ENCODE data around the gene MAP4K5. TPM values are rescaled to one million over a fixed set of nuclear protein-coding genes. Genes with fewer than 3 reads are reported as not detected.

The MAP4K5 gene
- total RNA-seq, 4 donors from 2014 or later = 78.9 to 161 (median 101) TPM

DNA sequence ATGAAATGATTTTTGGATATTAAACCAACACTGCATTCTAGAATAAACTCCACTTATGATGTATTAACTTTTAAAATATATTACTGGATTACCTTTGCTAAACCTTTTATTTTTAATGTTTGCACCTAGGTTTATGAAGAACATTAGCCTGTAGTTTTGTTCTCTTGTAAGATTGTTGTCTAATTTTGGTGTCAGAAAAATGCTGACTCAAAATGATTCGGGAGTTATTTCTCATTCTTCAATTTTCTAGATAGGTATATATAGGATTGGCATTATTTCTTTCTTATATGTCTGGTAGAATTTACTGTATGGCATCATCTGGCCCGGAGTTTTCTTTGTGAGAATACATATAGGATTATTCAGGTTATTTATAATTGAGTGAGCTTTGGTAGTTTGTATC lies 54.6 kb downstream of the MAP4K5 start:
- ATAC-seq (ENCODE audit: low FRiP score) (no peak), DNase-seq (ENCODE audit: low spot score) (no peak)
- TF ChIP-seq, protein P1, sequence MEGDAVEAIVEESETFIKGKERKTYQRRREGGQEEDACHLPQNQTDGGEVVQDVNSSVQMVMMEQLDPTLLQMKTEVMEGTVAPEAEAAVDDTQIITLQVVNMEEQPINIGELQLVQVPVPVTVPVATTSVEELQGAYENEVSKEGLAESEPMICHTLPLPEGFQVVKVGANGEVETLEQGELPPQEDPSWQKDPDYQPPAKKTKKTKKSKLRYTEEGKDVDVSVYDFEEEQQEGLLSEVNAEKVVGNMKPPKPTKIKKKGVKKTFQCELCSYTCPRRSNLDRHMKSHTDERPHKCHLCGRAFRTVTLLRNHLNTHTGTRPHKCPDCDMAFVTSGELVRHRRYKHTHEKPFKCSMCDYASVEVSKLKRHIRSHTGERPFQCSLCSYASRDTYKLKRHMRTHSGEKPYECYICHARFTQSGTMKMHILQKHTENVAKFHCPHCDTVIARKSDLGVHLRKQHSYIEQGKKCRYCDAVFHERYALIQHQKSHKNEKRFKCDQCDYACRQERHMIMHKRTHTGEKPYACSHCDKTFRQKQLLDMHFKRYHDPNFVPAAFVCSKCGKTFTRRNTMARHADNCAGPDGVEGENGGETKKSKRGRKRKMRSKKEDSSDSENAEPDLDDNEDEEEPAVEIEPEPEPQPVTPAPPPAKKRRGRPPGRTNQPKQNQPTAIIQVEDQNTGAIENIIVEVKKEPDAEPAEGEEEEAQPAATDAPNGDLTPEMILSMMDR (IDR thresholded peaks at IDR 0.05) = no peak

DNA sequence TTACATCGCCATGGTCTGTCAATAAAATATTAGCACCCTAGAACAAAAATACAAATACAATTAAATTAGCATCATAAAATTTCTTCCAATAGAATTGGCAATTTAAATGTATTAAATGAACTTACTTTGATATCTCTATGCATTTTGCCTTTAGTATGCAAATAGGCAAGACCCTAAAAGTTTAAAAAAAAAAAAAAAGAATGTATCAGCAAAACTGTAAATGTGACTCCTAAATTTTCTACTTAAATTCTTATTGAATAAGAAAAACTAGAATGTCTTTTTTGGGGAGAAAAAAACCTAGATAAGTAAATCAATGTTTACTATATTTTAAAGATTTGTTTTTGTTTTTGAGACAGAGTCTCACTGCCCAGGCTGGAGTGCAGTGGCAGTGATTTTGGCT lies 56.2 kb downstream of the MAP4K5 start:
- no peak for DNase-seq (ENCODE audit: low spot score)
- ATAC-seq (ENCODE audit: low FRiP score) = no peak
- TF ChIP-seq, protein P1 (IDR thresholded peaks at IDR 0.05) = no peak

DNA sequence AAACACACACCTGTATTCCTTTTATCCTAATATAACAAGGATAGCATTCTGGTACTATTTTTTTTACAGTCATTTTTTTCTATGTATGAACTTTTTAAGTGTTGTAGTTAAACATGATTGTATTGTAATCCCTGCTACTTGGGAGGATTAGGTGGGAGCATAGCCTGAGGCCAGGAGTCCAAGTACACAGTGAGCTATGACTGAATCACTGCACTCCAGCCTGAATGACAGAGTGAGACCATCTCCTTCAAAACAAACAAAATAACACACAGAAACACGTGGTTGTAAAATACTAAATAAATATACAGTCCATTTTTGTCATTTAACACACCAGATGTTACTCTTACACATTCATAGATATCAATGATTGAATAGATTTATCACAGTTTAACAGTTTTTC lies 56.9 kb downstream of the MAP4K5 start:
- TF ChIP-seq, protein P1 (IDR thresholded peaks at IDR 0.05) = no peak
- DNase-seq (ENCODE audit: low spot score) (no peak), ATAC-seq (ENCODE audit: low FRiP score) (no peak)

DNA sequence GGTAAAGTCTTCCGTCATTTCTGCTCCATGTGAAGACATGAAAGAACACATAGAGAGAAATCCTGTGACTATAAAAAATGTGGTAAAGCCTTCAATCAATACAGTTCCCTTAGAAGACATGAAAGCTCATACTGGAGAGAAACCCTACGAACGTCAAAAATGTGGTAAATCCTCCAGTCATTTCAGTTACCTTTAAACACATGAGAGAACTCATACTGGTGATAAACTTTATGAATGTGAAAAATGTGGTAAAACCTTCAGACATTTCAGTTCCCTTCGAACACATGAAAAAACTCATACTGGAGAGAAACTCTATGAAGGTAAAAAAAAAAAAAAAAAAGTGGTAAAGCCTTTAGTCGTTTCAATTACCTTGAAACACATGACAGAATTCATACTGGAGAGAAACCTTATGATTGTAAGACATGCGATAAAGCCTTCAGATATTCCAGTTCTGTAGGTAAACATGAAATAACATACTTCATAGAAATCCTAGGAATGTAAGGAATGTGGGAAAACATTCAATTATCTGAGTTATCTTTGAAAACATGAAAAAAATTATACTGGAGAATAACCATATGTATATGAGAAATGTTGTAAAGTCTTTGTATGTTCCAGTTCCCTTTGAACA lies 60.4 kb downstream of the MAP4K5 start:
- ATAC-seq (ENCODE audit: low FRiP score) = no peak
- TF ChIP-seq, protein P1 (IDR thresholded peaks at IDR 0.05) = no peak
- DNase-seq (ENCODE audit: low spot score) = no peak

DNA sequence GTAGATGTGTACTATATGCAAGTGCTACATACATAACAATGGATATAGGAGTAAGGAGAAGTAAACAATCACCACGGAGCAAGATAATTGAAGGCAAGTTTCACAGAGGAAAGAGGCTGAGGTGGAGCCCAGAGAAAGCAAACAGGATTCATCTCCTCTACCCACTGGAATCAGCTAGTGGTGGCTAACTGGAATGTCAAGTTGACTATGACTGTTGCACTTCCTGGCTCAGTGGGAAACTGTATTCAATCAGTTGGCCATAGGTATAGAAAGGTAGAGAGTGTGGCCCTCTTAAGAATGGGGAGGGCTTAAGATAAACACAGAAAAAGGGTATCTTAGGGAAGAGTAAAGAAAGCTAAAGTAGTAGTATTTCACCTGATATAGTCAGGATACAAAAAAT lies 62.4 kb downstream of the MAP4K5 start:
- TF ChIP-seq, protein P1 (IDR thresholded peaks at IDR 0.05) = no peak
- DNase-seq (ENCODE audit: low spot score) (no peak), ATAC-seq (ENCODE audit: low FRiP score) (no peak)

DNA sequence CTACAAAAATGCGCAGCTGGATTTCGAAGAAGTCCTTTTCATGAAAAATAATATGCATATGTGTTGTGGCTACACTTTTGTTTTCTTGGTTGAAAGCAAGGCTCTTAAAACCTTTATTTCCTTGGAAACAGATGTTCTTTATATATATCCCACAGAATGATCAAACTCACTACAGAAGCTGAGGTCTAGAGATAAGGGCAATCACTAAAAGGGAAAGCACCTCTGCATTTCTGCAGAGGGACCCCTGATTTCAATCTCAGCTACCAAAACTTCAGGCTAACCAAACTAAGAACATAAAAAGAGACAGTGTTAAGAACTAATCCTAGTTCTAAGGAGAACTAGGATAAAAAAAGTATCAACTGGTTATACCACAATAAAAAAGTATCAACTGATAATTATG lies 70.3 kb downstream of the MAP4K5 start:
- DNase-seq (ENCODE audit: low spot score) = no peak
- no peak for ATAC-seq (ENCODE audit: low FRiP score)
- TF ChIP-seq, protein P1 (IDR thresholded peaks at IDR 0.05) = no peak

DNA sequence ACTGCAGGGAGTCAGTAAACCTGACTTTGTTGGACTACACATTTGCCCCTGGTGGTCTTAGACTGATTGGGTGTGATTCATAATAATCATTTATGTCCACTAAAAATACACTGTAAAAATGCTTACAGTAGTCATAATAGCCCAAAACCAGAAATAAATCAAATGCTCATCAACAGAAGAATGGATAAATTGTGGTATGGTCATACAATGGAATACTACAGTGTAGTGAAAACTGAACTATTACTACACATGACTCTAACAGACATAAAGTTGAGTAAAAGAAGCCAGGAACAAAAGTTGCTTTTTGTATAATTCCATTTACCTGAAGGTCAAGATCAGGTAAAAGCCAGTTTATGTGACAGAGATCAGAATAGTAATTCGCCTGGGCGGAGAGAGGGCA lies 78.5 kb downstream of the MAP4K5 start:
- ATAC-seq (ENCODE audit: low FRiP score) (peak; percentile 17), DNase-seq (ENCODE audit: low spot score) (no peak)
- TF ChIP-seq, protein P1 (IDR thresholded peaks at IDR 0.05) = no peak

Measured in omental fat pad (tissue), 4 donors.